NCI-H510A (cell line): ENCODE data around the gene SGK1.
"Not testable (repeated sequence)": the region's sequence is repeated elsewhere in the genome, so short reads cannot be mapped to it uniquely, and the experiment has no call there.

ENCODE experiments used
- DNase-seq: peaks from one replicate; lab custom pipeline; 2025; lab: John Stamatoyannopoulos, UW

Gene SGK1

DNA sequence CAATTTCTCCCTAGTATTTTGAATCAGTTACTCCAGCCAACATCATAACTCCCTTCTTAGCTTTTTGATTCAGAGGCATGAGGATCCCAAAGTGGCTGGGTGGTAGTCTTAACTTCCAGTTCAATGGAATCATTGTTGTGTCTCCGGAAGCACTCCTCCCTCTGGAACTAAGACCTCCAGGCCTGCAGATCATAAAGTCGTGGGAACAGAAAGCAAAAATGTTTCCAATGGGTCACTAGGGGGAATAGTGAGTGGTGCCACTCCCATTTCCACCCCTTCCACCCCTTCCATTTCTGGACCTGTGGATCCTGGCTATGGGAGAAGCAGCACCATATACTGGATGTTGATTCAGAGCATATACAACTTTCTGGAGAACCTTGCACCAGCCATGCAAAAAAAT, 130.8 kb downstream of the SGK1 start:
- no peak for DNase-seq

DNA sequence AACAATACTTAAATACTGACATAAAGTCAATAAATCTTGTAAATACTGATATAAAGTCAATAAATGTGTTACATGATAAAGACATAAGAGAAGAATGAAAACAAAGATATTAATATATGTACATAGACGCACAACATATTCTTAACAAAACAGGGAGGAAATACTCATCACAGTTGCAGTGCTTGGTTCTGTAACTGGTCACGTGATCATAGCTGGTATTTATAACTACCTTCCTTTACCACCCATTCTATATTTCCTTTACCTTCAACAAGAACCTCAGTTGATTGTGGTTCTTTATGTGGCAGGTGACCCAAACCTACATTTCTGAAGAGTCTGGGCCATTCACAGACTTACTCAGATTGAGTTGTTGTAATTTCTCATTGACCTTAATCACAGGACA, 131.6 kb downstream of the SGK1 start:
- DNase-seq: no peak

DNA sequence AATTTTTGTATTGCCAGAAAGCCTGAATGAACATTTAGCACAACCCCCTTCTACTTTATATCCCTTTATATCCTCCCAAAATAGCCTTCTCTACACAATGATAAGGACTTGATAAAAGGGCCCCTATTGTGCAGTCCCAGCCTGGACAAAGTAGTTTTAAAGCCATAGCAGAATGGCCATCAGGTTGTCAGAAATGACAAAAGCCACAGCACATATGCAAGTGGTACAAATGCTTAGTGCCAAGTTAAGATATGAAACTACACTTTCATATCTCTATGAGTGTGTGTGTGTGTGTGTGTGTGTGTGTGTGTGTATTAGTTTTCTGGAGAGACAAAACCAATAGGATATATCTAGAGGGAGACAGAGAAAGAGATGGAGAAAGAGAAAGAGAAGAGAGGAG, 132.6 kb downstream of the SGK1 start:
- DNase-seq: no peak

DNA sequence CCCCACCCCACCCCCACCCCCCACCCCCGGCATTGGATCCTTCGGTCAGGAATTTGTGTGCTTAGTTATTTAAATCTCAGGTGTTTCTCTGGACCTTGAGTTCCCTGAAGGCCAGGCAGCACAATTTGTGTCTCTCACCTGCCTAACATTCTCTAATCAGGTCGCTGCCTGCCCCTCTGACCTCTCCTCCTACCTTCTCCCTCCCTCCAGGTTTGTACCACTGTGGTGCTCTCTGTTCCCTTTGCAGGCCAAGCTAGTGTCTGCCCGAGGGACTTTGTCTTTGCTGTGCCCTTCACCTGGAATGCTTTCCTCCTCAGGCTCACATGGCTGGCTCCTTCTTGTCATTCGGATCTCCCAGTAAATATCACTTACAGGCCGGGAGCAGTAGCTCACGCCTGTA, 134.1 kb downstream of the SGK1 start:
- no peak for DNase-seq

DNA sequence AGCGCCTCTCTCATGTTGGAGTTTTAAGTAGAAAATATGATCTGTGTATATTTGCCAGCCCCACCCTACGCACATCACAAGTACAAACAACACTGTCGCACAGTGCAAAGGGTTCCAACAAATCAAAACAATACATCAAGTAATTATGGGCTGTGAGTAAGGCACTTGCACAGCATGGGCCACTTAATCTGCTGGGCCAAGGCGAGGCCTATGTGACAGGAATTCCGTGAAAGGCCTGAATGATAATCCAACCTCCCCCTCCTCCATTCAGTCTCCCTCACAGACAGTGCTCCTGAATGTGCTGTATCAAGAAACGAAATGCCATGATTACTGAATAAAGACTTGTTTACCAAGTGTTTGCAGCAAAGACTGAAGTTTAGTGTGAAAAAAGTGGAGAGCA, 135.4 kb downstream of the SGK1 start:
- DNase-seq: no peak

DNA sequence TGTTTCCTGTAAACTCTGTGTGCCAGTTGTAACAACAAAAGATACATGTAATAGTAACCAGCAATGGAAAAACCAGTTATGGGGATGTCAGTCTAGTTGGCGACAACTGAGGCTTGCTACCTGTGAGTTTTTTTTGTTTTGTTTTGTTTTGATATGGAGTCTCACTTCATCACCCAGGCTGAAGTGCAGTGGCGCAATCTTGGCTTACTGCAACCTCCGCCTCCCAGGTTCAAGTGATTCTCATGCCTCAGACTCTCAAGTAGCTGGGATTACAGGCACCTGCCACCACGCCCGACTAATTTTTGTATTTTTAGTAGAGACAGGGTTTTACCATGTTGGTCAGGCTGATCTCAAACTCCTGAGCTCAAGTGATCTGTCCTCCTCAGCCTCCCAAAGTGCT, 136.2 kb downstream of the SGK1 start:
- not testable (repeated sequence) for DNase-seq

DNA sequence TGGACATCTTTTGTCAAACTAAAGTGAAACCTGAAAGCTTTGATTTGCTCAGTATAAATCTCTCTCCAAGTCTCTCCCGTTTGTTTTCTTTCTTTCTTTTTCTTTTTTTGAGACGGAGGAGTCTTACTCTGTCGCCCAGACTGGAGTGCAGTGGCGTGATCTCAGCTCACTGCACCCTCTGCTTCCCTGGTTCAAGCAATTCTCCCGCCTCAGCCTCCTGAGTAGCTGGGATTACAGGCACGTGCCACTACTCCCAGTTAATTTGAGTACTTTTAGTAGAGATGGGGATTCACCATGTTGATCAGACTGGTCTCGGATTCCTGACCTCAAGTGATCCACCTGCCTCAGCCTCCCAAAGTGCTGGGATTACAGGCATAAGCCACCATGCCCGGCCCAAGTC, 136.7 kb downstream of the SGK1 start:
- DNase-seq: not testable (repeated sequence)

DNA sequence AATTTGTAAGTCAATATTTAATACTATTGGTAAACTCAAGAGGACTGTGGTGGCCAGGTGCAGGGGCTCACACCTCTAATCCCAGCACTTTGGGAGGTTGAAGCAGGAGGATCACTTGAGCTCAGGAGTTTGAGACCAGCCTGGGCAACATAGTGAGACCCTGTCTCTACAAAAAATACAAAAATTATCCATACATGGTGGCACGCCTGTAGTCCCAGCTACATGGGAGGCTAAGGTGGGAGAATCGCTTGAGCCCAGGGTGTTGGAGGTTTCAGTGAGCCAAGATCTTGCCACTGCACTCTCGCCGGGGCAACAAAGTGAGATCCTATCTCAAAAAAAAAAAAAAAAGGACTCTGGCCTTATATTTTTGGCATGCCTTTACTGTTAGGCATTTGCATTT, 137.4 kb downstream of the SGK1 start:
- DNase-seq: not testable (repeated sequence)

DNA sequence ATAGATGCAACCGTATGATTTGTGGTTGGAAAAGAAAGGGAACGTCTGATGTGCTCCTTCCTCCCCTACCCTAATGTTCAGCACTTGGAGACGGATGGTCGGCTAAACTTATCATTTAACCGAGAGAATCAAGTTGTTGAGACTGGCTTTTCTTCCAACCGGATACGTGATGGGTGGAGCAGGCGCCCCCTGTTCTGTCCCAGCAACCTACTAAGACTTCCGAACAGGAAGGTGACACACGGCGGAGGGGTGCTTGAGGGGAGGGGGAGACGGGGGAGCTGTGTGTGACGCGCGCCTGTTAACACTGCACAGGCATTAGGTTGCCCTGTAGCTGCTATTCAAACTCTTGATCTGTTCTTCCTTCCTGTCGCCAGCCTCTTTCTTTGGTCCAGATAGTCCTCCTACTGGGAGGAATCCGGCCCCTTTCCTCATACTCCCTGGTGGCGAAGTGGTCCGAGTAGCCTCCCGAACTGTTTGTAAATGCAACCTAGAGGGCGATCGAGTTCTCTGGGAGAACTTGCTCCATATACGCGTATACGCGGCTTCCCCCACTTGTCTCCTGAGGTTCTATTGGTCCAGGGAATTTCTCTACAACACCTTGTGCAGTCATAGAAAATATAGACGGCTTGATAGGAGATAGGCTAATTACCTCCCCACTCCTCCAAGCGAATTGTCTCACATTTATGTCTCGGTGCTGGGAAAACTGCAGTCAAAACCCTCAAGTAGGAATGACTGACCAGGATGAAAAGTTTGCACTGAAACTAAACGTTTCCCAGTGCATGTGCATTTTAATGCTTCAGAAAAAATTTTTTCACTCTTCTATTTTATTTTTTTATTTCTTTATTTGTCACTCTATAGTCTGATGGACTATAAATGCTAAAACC, 139.5 kb downstream of the SGK1 start:
- peak; percentile 68 for DNase-seq

DNA sequence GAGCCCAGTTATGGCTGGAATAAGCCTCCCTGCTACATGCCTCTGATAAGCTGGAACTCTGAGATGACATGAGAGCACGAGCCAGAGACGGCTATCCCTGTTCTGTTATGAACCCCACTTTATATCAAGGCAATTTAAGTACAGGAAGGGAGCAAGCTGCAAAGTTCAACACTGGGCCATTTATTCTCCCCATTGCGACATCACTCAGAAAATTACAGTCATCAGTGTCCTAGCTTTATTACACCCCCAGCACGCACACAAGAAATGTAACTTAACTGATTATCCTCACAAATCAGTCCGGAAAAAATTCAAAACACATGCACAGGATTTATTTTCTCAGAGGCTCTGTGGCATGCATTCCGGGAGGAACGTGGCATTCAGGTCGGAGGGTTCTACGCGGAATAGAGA, 140.2 kb downstream of the SGK1 start:
- no peak for DNase-seq

DNA sequence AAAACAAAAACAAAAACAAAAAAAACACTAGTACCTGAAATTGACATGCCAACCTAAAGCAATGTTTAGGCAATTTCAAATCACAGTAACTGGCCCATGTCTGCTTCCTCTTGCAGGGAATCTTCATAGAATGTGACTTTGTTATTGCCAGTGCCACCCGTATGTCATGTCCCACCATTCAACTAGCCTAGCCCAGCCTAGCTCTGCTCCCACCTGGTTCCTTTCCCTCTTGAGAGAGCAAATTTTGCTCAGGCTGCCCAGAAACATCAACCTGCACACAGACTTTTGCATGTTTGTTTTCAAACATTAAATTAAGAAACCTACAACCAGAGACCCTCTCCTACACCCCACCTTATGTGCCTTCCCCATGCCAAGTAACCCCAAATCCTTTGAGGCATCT, 140.7 kb downstream of the SGK1 start:
- no peak for DNase-seq

DNA sequence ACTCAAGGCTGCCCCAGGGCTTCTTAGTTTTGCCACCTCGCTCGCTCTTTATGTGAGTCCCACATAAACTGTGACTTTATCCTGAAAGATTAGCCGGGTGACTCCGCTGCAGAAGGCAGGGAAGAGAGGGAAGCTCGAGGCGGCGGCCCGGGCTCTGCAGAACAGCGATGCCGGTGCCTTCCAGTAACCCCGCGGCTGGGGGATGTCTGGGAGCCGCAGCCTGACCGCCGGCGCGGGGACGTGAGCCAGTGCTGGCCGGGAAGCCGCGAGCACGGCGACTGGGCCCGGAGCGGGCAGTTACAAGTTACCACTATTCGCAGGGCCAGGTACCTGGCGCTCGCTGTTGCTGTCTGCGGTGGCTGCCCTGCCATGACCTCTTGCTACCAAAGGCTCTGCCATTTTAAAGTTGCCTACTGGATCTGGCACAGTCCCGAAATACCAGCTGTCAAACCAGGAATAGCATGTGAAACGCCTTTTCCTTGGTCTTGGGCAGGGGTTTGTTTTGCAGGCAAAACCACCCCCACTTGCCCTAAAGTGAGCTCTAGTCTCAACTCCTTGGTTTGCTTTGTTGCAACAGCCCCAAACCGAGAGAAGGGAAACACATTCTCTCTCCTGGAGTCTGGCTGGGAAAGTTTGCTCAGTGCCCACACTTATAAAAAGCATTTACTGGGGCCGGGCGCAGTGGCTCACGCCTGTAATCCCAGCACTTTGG, 141.5 kb downstream of the SGK1 start:
- no peak for DNase-seq

DNA sequence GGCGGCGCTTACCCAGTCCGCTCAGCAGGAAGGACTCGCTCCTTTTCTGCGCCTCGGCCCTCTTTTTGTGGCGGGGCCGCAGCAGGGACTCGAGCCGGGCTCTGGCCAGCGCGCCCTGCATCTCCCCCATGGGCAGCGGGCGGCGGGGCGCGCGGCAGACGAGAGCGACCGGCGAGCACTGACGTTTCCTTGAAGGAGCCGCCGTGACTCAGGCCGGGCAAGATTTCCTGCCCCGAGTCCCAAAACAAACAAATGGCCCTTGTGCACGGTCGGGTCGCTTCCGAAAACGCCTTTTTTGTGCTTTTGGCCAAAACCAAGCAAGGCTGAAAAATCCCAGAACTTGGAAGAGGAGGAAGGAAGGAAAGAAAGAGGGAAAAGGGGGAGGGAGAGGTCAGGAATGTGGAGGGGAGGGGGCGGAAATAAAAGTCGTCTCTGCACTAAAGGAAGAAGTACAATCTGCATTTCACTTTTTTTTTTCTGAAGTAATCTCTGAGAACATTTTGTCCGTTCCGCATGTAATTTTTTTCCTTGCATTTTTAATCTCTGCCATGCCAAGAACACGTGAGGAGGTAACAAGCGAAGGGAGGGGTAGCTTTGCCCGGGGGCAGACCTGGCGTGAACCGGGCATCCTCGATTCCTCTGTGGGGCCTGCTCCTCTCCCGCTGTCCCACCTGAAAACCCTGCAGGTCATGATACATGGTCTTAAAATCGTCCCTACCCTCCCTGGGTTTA, 142.2 kb downstream of the SGK1 start:
- DNase-seq: no peak

DNA sequence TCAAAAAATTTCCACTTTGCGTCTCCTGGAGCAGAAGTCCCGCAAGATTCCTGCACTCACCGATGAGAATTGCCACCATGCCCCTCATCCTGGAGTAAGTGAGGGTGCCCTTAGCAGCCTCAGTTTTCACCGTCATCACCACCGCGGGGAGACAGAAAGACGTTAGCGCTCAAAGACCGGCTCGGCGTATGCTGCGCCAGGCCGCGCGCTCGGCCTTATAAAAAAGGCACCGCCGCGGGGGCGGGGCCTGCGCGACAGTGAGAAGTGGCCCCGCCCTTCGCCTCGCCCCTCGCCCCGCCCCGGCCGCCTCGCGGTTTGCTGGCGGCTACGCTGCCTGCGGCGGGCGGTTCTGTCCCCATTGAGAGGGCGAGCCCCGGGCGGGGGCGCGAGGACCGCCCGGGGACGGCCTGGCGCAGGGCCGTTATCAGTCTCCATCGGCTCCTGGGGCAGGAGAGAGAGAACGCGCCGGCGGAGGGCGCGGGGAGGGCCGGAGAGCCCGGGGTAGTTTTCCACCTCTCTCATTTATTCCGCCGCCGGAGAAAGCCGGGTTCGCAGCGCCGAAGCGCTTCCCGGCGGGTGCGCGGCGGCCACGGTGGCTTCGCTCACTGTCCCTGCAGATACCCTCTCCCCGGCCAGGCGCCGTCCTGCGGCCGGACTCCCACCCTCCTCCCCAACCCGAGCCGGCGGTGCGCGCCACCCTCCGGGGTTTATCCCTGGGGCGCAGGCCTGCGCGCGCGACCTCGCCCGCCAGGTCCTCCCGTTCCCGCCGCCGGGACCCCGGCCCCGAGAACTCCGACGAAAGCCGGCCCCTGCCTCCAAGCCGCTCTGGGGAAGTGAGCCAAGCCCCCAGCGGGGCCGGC, 143.0 kb downstream of the SGK1 start:
- peak; percentile 61 for DNase-seq

DNA sequence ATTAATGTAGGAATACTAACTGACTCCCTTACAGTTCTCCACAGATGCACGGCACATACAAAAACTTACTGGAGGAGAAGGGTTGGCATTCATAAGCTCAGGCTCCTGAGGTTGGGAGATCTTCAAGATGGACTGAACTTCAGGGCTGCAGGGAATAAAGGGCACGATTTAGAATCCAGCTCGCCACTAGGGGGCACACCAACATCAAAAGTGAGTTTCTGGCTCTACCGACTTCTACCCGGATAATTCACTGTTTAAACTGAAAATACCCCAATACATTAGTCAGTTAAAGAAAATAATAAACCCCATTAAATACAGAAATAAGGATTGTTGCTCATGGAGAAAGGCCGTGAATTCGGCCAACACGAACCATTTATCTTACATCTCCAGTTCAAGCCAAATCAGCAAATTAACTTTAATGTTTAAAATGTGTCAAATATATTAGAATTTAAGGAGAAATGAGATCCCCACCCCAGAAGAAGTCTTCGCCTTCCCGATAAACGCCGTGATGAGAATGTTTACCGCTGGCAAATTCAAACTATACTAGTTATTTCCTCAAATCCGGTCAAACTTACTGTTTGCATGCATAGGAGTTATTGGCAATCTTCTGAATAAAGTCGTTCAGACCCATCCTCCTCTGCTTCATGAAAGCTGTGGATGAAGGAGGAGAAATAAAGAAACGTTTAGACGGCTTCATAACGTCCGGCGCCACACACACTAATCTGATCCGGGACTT, 143.8 kb downstream of the SGK1 start:
- DNase-seq: peak; percentile 39

DNA sequence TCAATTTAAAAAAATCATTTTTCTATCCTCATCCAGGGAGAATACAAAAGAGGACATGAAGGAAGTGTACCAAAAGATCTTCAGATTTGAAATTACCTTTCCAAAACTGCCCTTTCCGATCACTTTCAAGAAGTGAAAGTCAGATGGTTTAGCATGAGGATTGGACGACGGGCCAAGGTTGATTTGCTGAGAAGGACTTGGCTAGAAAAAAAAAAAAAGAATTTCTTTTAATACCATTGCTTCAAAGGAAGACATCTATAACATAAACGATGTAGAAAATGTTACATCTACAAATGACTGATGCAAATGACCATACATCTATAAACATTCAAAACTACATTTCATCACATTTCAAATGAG, 144.6 kb downstream of the SGK1 start:
- DNase-seq: no peak

DNA sequence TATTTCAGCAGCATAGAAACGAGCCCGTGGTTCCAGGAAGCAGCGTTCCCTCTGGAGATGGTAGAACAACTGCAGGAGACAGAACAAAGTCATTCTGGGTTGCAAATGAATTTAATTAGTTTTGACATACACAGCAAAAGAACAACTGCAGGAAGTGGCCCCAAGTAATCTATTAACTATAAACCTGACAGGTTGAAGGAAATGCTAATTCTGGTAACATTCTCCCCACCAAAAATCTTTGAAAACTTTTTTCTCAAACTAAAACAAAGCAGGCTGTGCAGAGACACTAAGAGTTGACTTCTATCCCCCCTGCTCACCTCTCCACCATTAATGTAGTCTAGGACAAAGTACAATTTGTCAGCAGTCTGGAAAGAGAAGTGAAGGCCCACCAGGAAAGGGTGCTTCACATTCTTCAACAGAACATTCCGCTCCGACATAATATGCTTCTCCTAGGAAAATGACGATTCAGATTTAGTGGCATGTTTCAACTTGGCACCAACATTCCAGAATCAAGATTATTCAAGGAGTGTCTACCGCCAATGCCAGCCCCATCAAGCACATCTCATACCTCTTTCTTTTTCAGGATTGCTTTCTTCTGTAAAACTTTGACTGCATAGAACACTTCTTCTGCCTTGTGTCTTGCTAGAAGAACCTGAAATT, 145.1 kb downstream of the SGK1 start:
- DNase-seq: no peak

DNA sequence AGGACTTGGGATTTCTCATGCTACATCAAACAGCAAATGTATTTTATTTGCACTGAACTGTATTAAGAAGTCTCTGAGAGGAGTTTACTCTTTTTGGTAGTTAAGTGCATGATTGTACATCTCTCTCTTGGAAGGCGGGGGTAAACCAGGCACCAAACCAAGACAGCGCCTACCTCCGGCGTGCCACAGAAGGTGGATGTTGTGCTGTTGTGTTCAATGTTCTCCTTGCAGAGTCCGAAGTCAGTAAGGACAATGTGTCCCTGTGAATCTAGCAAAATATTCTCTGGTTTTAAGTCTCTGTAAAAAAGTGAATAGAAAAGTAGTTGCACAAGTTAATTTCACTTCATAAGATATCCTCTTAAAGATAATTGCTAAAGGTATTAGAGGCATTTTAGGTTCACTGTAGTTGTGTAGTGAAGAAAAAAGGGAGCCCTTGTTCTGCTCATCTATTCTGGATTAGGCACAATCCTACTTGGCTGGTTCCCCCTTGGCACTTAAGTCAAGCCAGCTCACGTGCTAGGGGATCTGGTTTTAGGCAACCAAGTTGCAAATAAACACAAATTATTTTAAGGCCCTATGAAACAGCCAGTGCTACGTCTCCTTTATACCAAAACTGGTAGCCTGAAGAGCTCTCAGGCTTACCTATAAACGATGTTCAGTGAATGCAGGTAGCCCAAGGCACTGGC, 145.7 kb downstream of the SGK1 start:
- no peak for DNase-seq

DNA sequence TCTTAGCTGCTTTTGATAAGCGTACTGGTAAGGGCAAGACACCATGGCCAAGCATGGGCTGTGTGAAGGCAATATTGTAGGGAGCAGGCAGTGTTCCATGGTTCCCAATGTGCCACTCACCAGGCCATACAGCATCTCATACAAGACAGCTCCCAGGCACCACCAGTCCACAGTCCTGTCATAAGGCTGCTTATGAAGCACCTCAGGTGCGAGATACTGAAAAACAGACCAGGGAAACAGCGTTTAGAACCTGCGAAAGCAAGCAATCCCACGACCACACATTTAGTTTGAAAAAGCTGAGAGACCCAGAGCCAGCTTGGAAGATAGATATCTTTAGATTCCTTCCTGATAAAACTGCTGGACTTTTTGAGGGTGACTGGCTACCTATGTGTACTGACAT, 146.4 kb downstream of the SGK1 start:
- DNase-seq: no peak

DNA sequence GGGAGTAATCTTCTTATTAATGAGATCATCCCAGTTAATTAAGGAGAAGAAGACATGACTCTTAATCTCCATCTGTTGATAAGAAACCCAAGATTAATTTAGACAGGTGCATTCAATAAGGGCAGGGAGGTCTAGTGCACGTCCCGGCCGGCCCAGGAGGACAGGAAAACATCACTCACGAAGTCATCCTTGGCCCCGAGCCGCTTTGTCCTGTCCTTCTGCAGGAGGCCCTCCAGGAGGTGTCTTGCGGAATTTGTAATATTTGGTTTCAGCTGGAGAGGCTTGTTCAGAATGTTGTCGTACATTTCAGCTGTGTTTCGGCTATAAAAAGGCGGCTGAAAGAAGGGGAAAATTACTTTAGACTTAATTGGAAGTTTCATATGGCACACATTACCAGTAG, 147.1 kb downstream of the SGK1 start:
- no peak for DNase-seq
